GM12873 (cell line): ENCODE results near the gene PARVB.

Experiments used
- CTCF ChIP-seq: IDR thresholded peaks from 2 replicates; pipeline ENCODE4 v1.5.1; 2012; ENCODE audit warnings: low read depth, mild to moderate bottlenecking, moderate library complexity, low read length, control low read depth; ENCODE audit not compliant: insufficient read depth; ENCODE audit errors: missing control alignments

PARVB gene

GRCh38 chr22:44206330-44206645, 182.2 kb downstream of the PARVB start:
- no peak for TF ChIP-seq CTCF

- TF ChIP-seq CTCF = no peak
Observed at GRCh38 chr22:44206696-44207095, 182.6 kb downstream of the PARVB start.

- no peak for TF ChIP-seq CTCF
Observed at GRCh38 chr22:44207173-44207980, 183.3 kb downstream of the PARVB start.

GRCh38 chr22:44207981-44208317, 183.8 kb downstream of the PARVB start:
- TF ChIP-seq CTCF = no peak

- no peak for TF ChIP-seq CTCF
Observed at GRCh38 chr22:44209343-44209742, 185.2 kb downstream of the PARVB start.

- no peak for TF ChIP-seq CTCF
Observed at GRCh38 chr22:44210722-44211121, 186.6 kb downstream of the PARVB start.

GRCh38 chr22:44211256-44211945, 187.3 kb downstream of the PARVB start:
- no peak for TF ChIP-seq CTCF
